Muscle layer of duodenum (tissue), 2 donors: ENCODE data around the gene FOXO1.
A peak's percentile ranks its signal among the peaks of the same experiment; 100 is the strongest.

ENCODE experiments used
- H3K27ac ChIP-seq: one replicate; pipeline ENCODE4 v1.7.0; 2013; ENCODE audit warnings: mild to moderate bottlenecking, low read length
- H3K27me3 ChIP-seq: one replicate; pipeline ENCODE4 v1.7.0; 2013; ENCODE audit warnings: low read depth, mild to moderate bottlenecking, control low read depth, low read length
- H3K36me3 ChIP-seq, 2 donors: one replicate each; pipeline ENCODE4 v1.7.0; 2013; ENCODE audit warnings: low read length in 2 of 2, control low read depth in 1 of 2, mild to moderate bottlenecking in 1 of 2; ENCODE audit not compliant: insufficient read depth in 2 of 2, control insufficient read depth in 1 of 2
- H3K4me1 ChIP-seq, 2 donors: one replicate each; pipeline ENCODE4 v1.7.0; 2013; ENCODE audit warnings: low read length in 2 of 2, mild to moderate bottlenecking in 2 of 2, control low read depth in 1 of 2, moderate library complexity in 1 of 2; ENCODE audit not compliant: insufficient read depth in 2 of 2, control insufficient read depth in 1 of 2
- H3K4me3 ChIP-seq, 2 donors: one replicate each; pipeline ENCODE4 v1.7.0; 2013; ENCODE audit warnings: low read length in 2 of 2, low read depth in 1 of 2, mild to moderate bottlenecking in 1 of 2
- H3K9me3 ChIP-seq, 2 donors: one replicate each; pipeline ENCODE4 v1.7.0; 2013; ENCODE audit warnings: low read length in 2 of 2, control low read depth in 1 of 2, mild to moderate bottlenecking in 1 of 2; ENCODE audit not compliant: control insufficient read depth in 1 of 2
- donor health status: healthy.

Gene FOXO1

DNA sequence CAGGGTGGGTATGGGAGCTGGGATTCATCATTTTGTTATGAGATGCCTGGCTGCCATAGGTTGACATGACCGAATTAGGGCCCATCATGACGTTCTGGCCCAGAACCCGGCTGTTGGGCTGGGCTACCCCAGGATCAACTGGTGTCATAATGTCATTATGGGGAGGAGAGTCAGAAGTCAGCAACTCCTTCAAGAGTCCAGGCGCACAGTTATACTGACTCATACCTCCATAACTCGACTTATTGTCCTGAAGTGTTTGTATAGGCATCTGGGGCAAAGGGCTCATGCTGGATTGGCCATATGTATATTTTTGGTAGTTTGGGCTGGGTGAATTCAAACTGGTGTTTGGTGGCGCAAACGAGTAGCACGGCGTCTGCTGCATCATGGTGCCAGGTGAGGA is 106.5 kb downstream of the FOXO1 start:
- Histone ChIP-seq H3K27ac (no peak overlapping the region), H3K4me3 (no peak overlapping the region), H3K36me3 (peaks cover 6 to 14% of the 10 kb centered on the region in 2 donors), H3K27me3 (no peaks in the 10 kb centered on the region), H3K9me3 (no peaks in the 10 kb centered on the region), H3K4me1 (peaks cover 4 to 21% of the 10 kb centered on the region in 2 donors)

DNA sequence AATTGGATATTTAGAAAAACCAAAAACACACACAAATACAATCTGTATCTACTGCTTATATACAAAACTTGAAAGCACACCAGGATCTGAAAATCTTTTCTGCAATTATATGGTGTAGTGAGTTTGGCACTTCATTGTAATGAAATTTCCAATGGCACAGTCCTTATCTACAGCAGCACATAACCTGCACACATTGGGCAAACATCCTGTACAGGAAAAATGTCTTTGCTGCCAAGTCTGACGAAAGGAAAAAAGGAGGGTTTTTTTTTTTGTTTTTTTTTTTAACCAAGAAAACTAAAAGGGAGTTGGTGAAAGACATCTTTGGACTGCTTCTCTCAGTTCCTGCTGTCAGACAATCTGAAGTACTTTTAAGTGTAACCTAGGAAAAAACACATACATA is 107.8 kb downstream of the FOXO1 start:
- Histone ChIP-seq H3K36me3 (peaks cover 6 to 14% of the 10 kb centered on the region in 2 donors), H3K4me1 (peaks cover under 1 to 9% of the 10 kb centered on the region in 2 donors), H3K27me3 (no peaks in the 10 kb centered on the region), H3K27ac (no peak overlapping the region), H3K4me3 (no peak overlapping the region), H3K9me3 (no peaks in the 10 kb centered on the region)

DNA sequence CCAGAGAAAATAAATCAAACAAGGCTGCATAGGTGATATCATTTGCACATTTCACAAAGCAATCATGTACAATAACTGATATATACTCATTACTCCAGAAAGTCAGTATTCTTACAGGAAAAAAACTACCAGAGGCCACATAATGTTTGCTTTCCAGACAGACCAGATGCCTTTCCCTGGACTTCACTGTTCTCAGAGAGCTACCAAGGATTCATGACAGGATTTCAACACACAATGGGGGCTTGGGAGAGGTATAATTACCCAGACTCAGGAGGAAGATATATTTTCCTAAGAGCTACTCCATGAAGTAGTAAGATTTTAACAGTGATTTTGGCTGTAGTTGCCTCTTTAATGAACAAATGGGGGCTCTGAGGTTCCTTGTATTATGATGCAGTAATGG is 110.0 kb downstream of the FOXO1 start:
- H3K4me3 ChIP-seq: no peak overlapping the region
- peaks cover 6 to 14% of the 10 kb centered on the region in 2 donors for H3K36me3 ChIP-seq
- no peaks in the 10 kb centered on the region for H3K27me3 ChIP-seq
- no peak overlapping the region for H3K27ac ChIP-seq
- peaks cover 0 to 6% of the 10 kb centered on the region in 2 donors for H3K4me1 ChIP-seq
- no peaks in the 10 kb centered on the region for H3K9me3 ChIP-seq

DNA sequence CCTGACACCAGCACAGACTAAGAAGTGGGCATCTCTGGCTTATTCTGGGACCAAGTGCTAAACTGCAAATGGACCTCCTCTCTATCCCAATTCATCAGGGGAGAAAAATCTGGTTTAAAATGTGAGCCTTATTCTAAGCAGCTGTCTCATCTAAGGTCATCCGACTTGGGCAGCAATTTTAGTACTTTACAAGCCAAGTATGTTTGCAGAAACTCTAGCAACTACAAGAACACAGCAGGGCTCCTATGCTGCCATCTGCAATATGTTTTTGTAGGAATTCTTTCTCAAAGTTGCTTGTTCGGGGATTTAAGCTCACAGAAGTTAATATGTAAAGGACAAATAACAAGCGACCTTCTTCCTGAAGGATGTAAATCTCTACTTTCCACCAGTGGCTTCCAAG is 113.1 kb downstream of the FOXO1 start:
- Histone ChIP-seq H3K36me3 (no peaks in the 10 kb centered on the region), H3K27ac (no peak overlapping the region), H3K4me3 (no peak overlapping the region), H3K27me3 (no peaks in the 10 kb centered on the region), H3K9me3 (no peaks in the 10 kb centered on the region), H3K4me1 (peaks cover 0 to 6% of the 10 kb centered on the region in 2 donors)

DNA sequence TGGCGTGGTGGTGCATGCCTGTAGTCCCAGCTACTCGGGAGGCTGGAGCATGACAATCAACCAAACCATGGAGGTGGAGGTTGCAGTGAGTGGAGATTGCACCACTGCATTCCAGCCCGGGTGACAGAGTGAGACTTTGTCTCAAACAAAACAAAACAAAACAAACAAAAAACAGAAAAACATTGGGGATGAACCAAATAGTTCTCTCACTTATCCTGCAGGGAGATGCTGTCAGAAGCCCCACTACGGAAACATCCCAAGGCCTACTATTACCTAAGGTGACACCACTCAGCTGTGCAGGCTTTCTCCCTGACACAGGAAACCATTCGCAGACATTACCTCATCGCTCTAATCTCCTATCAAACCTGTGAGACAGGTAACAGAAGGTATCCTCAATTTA is 113.5 kb downstream of the FOXO1 start:
- H3K27me3 ChIP-seq: no peaks in the 10 kb centered on the region
- H3K4me3 ChIP-seq: no peak overlapping the region
- no peaks in the 10 kb centered on the region for H3K36me3 ChIP-seq
- H3K9me3 ChIP-seq: no peaks in the 10 kb centered on the region
- no peak overlapping the region for H3K27ac ChIP-seq
- H3K4me1 ChIP-seq: peaks cover 0 to 7% of the 10 kb centered on the region in 2 donors

DNA sequence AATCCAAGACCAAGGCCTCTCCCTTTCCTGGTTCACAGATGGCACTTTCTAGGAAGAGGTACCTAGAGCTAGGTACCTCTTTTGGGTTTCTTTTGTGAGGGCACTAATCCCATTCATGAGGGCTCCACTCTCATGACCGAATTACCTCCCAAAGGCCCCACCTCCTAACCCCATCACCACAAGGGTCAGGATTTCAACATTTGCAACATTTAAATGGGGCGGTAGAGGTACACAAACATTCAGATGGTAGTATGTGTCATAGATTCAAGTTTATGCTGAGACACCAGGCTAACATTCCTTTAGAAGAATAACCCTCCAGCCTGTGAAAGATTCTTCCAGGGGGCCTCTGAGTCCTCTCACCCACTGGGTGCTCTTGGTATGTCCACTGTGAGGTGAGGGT is 116.3 kb downstream of the FOXO1 start:
- Histone ChIP-seq H3K27me3 (no peaks in the 10 kb centered on the region), H3K36me3 (no peaks in the 10 kb centered on the region), H3K9me3 (no peaks in the 10 kb centered on the region), H3K4me1 (peaks cover 0 to 7% of the 10 kb centered on the region in 2 donors), H3K27ac (no peak overlapping the region), H3K4me3 (no peak overlapping the region)

DNA sequence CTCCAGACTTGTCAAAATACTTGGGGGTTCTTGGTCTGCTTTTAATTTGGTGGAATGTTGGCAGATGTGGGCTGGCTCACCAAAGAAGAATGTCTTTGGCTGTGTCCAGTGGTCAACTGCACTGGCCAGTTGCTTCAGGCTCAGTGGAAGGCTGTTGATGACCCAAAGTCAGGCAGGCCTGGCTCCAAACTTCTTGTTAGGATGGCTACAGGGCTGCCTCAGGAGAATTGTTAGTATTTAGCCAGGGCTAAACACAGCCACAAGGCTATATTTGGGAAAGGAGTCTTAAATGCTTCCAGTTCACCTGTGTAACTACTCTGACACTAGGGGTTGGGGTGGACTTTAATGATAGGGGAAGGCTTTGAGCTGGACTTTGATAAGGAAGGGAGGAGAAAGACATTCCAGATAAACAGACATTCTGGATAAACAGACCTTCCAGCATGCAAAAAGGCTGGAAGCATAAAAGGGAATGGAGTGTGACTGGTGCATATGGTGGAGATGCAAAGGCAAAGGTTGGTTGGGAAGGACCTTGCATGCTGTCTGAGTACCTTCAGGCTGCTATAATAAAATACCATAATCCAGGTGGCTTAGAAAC is 116.8 kb downstream of the FOXO1 start:
- H3K4me1 ChIP-seq: peaks cover 0 to 7% of the 10 kb centered on the region in 2 donors
- no peak overlapping the region for H3K4me3 ChIP-seq
- no peaks in the 10 kb centered on the region for H3K36me3 ChIP-seq
- no peaks in the 10 kb centered on the region for H3K9me3 ChIP-seq
- no peaks in the 10 kb centered on the region for H3K27me3 ChIP-seq
- no peak overlapping the region for H3K27ac ChIP-seq

DNA sequence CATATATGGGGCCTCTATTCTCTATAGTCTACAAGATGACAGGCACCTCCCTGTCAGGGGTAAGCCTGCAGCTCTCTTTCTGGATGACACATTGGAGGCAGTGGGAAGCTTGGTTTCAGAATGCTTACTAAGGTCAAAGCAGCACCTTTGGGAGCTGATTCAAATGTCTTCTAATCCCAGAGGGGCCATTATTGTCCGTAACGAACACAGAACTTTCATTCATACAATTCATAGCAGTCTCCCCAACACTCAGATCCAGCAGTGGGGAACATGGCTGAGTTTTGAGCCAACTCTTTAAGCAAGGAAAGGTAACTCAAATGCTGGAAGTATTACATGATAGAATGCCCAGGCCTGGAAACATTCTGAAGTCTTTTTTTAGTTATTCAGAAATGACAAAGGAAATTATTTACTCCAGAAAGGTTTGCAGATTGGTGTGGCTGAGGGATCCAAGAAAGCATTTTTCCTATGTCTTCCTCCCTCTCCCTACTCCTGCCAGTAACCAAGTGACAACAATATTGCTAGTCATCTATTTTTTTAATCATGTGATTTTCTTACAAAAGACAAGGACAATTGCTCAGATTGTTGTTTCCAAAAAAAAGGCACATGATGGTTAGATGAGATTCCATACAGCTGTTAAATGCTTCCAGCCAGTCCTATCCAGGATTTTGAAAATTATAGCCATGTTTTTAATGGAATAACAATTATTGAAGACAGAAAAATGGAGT is 118.7 kb downstream of the FOXO1 start:
- Histone ChIP-seq H3K36me3 (no peaks in the 10 kb centered on the region), H3K4me1 (peaks cover 0 to 7% of the 10 kb centered on the region in 2 donors), H3K27me3 (no peaks in the 10 kb centered on the region), H3K4me3 (no peak overlapping the region), H3K27ac (no peak overlapping the region), H3K9me3 (no peaks in the 10 kb centered on the region)

DNA sequence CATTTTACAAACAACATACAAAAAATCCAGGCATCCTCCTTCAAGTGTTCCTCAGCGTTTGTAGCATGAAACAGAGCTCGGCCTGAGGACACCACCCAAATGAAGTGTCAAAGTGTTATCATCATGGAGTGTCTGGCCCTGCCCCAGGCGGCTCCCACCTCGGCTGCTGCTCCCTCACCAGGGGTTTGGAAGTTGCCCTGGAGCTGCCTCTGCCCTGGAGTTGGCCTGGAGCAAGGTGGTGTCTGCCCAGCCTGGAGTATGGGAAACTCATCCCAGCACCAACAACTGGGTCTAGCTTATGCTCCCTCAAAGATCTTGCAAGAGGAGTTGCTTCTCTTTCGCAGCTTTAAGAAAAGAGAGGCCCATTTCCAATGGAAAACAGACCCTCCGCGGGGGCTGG is 120.4 kb downstream of the FOXO1 start:
- no peak overlapping the region for H3K4me3 ChIP-seq
- H3K36me3 ChIP-seq: no peaks in the 10 kb centered on the region
- peaks cover 0 to 7% of the 10 kb centered on the region in 2 donors for H3K4me1 ChIP-seq
- no peak overlapping the region for H3K27ac ChIP-seq
- no peaks in the 10 kb centered on the region for H3K9me3 ChIP-seq
- no peaks in the 10 kb centered on the region for H3K27me3 ChIP-seq

DNA sequence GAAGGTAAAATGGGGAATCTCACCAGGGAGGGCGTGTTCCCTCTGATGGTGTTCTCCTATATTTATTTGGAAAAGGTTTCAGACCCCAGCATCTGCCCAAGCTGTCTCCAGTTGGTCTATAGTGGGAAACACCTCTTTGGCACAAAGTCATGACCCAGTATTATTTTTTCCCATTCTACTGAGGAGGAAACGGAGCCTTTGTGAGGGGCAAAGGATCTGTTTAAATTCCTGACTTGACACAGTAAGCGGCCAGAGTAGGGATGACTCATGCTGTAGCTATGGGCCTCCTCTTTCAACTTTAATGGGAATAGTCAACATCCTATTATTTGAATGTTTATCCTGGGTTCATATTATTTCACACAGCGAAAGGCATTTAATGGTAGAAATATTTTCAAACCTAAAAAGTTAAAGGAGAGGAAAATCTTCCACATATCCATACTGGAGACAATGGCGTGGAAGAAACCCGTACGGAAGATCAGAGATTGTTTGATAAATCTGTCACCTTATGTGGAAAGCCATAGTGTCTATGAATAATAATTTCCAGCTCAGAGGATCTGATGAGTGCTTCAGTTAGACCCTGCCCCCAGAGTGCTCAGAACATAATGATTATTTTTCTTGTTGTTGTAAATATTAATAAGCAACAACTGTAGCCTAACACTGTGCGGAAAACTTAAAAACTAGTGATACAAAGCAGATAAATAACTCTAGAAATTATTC is 126.0 kb downstream of the FOXO1 start:
- no peaks in the 10 kb centered on the region for H3K9me3 ChIP-seq
- H3K27me3 ChIP-seq: no peaks in the 10 kb centered on the region
- H3K4me1 ChIP-seq: peaks cover 0 to 11% of the 10 kb centered on the region in 2 donors
- no peak overlapping the region for H3K4me3 ChIP-seq
- H3K27ac ChIP-seq: peak overlapping the region; percentile 52
- no peaks in the 10 kb centered on the region for H3K36me3 ChIP-seq

DNA sequence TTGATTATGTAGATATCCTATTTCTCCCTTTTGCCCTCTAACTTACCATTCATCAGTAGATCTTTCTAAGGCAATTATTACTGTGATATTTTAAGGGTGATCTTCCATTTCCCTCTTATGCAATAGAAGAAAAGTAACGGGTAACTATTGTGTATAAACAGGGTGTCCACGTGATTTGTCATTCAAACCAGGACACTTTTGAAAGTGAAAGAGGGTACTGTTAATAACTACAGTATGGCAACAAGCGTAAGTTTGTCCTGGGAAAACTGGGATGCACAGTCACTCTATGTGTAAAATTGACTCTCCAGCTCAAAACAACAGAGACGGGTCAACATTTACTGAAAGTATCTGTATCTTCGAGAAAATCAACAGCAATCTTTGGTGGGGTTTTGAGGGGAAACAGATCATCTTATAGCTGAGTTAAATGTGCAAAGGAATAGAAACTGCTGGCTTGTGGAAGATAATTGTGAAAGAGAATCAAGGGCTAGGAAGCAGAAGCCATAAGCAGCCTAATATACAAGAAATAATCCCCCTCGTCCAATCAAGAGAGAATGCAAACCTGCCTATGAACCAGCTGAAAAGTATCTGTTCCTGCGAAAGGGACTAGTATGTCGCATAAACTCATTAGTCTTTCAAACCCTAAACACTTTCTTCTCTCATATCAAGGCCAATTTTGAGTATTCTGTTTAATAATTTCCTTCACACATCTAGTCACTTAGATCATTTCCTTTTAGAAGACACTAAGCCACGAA is 126.7 kb downstream of the FOXO1 start:
- Histone ChIP-seq H3K27me3 (no peaks in the 10 kb centered on the region), H3K27ac (peak overlapping the region; percentile 52), H3K9me3 (no peaks in the 10 kb centered on the region), H3K4me3 (no peak overlapping the region), H3K4me1 (peaks cover 0 to 11% of the 10 kb centered on the region in 2 donors), H3K36me3 (no peaks in the 10 kb centered on the region)
